Esophagus muscularis mucosa (tissue), 3 donors: Measurements from ENCODE around the gene TTC39B.

Experiments used
- CTCF ChIP-seq, 3 experiments: fragments of 200-600 bp in 2 of 3; fragments of 450-650 bp in 1 of 3; sonication (generic) in 2 of 3; IDR thresholded peaks; one replicate each; pipeline ENCODE4 v1.5.1; 2017 to 2019; ENCODE audit warnings: antibody characterized with exemption in 3 of 3, mild to moderate bottlenecking in 2 of 3, moderate library complexity in 1 of 3
- POLR2A ChIP-seq: fragments of 450-650 bp; IDR thresholded peaks from one replicate; pipeline ENCODE4 v1.6.1; 2017; ENCODE audit warnings: antibody characterized with exemption, moderate library complexity, mild to moderate bottlenecking, low read depth
- POLR2AphosphoS5 ChIP-seq, 2 donors: sonication (generic); formaldehyde crosslinking; IDR thresholded peaks; one replicate each; pipeline ENCODE4 v1.6.1; 2017; ENCODE audit warnings: antibody characterized with exemption in 2 of 2

GRCh38 chr9:15154677-15155076 is 152.3 kb downstream of the TTC39B start:
- TF ChIP-seq CTCF (IDR thresholded peaks at IDR 0.05) (no peak), POLR2A (no peak), POLR2AphosphoS5 (IDR thresholded peaks at IDR 0.05) (no peak)
